Measurements from ENCODE around the gene RPLP2.

Gene RPLP2

GRCh38 chr11:808427-809286 is 1.1 kb upstream of the RPLP2 start:
- DNase-seq, result no peak

- no peak for DNase-seq
Observed at GRCh38 chr11:810040-810567, 337 bp downstream of the RPLP2 start.

- DNase-seq, result no peak
Observed at GRCh38 chr11:811446-812245, 1.9 kb downstream of the RPLP2 start.

- no peak for DNase-seq
Observed at GRCh38 chr11:812390-812789, 2.6 kb downstream of the RPLP2 start.

- DNase-seq, result no peak
Observed at GRCh38 chr11:813072-813455, 3.3 kb downstream of the RPLP2 start.

- no peak for DNase-seq
Observed at GRCh38 chr11:813456-814096, 3.8 kb downstream of the RPLP2 start.

- no peak for DNase-seq
Observed at GRCh38 chr11:815675-816432, 6.1 kb downstream of the RPLP2 start.

GRCh38 chr11:816433-816779 is 6.6 kb downstream of the RPLP2 start:
- DNase-seq, result no peak

GRCh38 chr11:818396-819128 is 8.8 kb downstream of the RPLP2 start, which contains the start of gene PNPLA2:
PNPLA2 (plus strand) TSS chr11:818914; CDS start chr11:819719, 805 bp downstream.
- no peak for DNase-seq

GRCh38 chr11:819129-819931 is 9.6 kb downstream of the RPLP2 start:
- peak; percentile 87 for DNase-seq

GRCh38 chr11:819943-820649 is 10.3 kb downstream of the RPLP2 start:
- peak; percentile 69 for DNase-seq

GRCh38 chr11:820655-821511 is 11.1 kb downstream of the RPLP2 start:
- peak; percentile 62 for DNase-seq

- no peak for DNase-seq
Observed at GRCh38 chr11:821512-822371, 12.0 kb downstream of the RPLP2 start.

- DNase-seq, result no peak
Observed at GRCh38 chr11:823441-824291, 13.9 kb downstream of the RPLP2 start.

- DNase-seq, result no peak
Observed at GRCh38 chr11:824292-824880, 14.6 kb downstream of the RPLP2 start.

- no peak for DNase-seq
Observed at GRCh38 chr11:824942-825341, 15.2 kb downstream of the RPLP2 start.
